ENCODE results near the gene MSH2.
"Not testable (repeated sequence)": the region's sequence is repeated elsewhere in the genome, so short reads cannot be mapped to it uniquely, and the experiment has no call there.

The MSH2 gene

DNA sequence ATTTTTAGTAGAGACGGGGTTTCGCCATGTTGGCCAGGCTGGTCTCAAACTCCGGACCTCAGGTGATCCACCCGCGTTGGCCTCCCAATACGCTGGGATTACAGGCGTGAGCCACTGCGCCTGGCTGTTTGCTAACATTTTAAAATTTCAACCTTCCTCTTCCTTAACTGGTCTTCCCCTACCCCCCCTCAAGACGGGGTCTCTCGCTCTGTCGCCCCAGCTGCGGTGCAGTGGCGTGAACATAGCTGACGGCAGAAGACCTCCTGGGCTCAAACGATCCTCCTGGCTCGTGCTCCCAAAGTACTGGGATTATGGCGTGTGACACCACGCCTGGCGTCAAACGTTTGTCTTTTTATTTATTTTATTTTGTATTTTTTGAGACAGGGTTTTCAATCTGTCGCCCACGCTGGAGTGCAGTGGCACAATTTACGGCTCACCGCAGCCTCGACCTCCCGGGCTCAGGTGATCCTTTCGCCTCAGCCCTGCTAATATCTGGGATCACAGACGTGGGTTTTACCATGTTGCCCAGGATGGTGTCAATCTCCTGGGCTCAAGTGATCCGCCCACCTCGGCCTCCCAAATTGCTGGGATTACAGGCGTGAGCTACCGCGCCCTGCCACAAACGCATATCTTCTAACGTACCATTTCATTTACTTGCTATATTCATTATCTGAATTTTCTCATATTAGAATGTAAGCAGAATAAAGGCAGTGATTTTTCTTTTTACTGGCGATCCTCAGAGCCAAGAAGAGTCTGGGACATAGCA lies 984 bp upstream of the MSH2 start:
- Mint-ChIP-seq H3K4me3 (peak overlapping the region; percentile 97 to 99), H3K9me3 (no peaks in the 10 kb centered on the region), H3K27me3 (no peaks in the 10 kb centered on the region), H3K4me1 (peaks cover 34% of the 10 kb centered on the region), H3K27ac (no peak overlapping the region)
- no peak for ATAC-seq
- no peak for DNase-seq

DNA sequence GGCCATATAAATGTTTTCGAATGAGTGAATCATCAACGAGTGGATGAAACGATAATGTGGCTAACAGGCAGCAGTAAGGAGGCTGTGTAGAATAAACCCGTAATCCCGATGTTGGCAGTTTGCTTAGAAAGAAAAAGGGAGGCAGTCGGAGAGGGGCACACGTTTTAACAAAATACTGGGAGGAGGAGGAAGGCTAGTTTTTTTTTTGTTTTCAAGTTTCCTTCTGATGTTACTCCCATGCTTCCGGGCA lies 476 bp upstream of the MSH2 start:
- peak overlapping the region in 1 of 2 donors; percentile 97 for H3K27ac Mint-ChIP-seq
- peaks cover 0 to 4% of the 10 kb centered on the region in 2 donors for H3K9me3 Mint-ChIP-seq
- H3K4me1 Mint-ChIP-seq, result peaks cover 39% of the 10 kb centered on the region
- H3K27me3 Mint-ChIP-seq, result no peaks in the 10 kb centered on the region
- peak overlapping the region; percentile 97 to 99 for H3K4me3 Mint-ChIP-seq
- ATAC-seq (peak; percentile 3), DNase-seq (no peak)

DNA sequence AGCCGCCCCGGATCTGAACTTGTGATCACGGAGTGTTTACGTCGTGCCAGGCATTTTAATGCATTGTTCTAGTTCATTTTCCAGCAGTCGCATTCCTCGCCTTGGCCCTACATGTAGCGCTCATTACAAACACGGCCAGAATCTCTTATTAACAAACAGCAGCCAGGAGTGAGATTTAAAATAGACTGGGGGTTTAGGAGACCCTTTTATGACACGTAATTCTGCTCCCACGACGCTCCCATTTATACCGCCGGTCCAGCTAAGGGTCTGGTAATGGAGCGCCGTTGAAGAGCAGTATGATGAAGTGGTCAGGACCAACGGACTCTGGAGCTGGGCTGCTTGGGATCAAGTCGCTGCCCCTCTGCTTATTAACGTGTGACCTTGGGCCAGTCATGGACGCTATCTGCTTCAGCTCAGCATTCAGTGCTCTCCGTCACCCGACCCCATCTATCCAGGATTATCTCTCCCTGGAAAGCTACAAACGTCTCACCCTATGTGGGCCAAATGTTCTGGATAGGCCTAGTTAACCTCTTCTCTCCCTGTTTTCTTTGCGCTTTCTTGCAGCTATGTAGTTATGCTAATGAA lies 745 bp downstream of the MSH2 start:
- DNase-seq (no peak), ATAC-seq (no peak)
- Mint-ChIP-seq H3K9me3 (peaks cover 0 to 11% of the 10 kb centered on the region in 2 donors), H3K4me3 (peak overlapping the region; percentile 97 to 99), H3K4me1 (peaks cover 47% of the 10 kb centered on the region), H3K27ac (peak overlapping the region; percentile 97 to 99), H3K27me3 (no peaks in the 10 kb centered on the region)

DNA sequence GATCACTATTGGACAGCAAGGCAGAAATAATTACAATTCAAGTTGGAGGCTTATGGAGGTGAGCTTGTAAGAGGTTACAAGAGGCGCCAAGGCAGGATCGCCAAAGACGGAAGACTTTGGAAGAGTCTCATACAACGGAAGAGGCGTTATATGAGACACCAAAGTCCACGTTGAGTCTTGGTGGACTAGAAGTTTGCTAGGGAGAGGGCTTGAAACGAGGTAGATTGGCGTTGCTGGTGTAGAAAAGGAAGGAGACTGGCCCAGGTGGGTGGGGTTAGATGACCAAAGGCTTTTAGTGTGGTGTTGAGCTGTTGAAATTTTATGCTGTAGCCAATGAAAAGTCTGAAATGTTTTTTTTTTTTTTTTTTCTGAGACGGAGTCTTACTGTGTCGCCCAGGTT lies 1.4 kb downstream of the MSH2 start:
- H3K27me3 Mint-ChIP-seq, result no peaks in the 10 kb centered on the region
- H3K4me1 Mint-ChIP-seq, result peaks cover 47% of the 10 kb centered on the region
- ATAC-seq (no peak), DNase-seq (no peak)
- H3K4me3 Mint-ChIP-seq, result peak overlapping the region; percentile 97 to 99
- peaks cover 0 to 11% of the 10 kb centered on the region in 2 donors for H3K9me3 Mint-ChIP-seq
- H3K27ac Mint-ChIP-seq, result peak overlapping the region in 1 of 2 donors; percentile 80

DNA sequence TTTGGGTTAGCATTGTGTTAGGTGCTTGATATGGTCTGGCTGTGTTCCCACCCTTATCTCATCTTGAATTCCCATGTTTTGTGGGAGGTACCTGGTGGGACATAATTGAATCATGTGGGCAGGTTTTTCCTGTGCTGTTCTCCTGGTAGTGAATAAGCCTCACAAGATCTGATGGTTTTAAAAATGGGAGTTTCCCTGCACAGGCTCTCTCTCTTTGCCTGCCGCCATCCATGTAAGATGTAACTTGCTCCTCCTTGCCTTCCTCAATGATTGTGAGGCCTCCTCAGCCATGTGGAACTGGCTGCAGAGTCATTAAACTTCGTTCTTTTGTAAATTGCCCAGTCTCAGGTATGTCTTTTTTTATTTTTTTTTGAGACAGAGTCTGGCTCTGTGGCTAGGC lies 2.8 kb downstream of the MSH2 start:
- H3K9me3 Mint-ChIP-seq, result peaks cover 0 to 11% of the 10 kb centered on the region in 2 donors
- no peak for DNase-seq
- ATAC-seq, result no peak
- no peak overlapping the region for H3K27ac Mint-ChIP-seq
- peak overlapping the region; percentile 6 to 44 for H3K4me3 Mint-ChIP-seq
- peaks cover 47% of the 10 kb centered on the region for H3K4me1 Mint-ChIP-seq
- no peaks in the 10 kb centered on the region for H3K27me3 Mint-ChIP-seq

DNA sequence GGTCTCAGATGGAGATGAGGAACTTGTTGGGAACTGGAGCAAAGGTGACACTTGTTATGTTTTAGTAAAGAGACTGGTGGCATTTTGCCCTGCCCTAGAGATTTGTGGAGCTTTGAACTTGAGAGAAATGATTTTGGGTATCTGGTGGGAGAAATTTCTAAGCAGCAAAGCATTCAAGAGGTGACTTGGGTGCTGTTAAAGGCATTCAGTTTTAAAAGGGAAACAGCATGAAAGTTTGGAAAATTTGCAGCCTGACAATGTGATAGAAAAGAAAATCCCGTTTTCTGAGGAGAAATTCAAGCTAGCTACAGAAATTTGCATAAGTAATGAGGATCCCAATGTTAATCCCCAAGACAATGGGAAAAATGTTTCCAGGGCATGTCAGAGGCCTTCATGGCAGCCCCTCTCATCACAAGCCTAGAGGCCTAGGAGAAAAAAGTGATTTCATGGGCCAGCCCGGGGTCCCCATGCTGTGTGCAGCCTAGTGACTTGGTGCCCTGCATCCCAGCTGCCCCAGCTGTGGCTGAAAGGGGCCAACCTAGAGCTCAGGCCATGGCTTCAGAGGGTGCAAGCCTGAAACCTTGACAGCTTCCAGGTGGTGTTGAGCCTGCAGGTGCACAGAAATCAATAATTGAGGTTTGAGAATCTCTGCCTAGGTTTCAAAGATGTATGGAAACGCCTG lies 3.8 kb downstream of the MSH2 start:
- not testable (repeated sequence) for ATAC-seq, H3K27me3 Mint-ChIP-seq, H3K4me3 Mint-ChIP-seq, DNase-seq
- Mint-ChIP-seq H3K9me3 (peaks cover 0 to 11% of the 10 kb centered on the region in 2 donors), H3K4me1 (peaks cover 47% of the 10 kb centered on the region), H3K27ac (peak overlapping the region in 1 of 2 donors; percentile 19)

DNA sequence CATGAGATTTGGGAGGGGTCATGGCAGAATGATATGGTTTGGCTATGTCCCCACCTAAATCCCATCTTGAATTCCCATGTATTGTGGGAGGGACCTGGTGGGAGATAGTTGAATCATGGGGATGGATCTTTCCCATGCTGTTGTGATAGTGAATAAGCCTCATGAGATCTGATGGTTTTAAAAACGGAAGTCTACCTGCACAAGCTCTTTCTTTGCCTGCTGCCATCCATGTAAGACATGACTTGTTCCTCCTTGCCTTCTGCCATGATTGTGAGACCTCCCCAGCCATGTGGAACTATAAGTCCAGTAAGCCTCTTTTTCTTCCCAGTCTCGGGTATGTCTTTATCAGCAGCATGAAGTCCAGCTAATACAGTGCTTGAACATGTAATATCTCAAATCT lies 5.0 kb downstream of the MSH2 start:
- H3K27me3 Mint-ChIP-seq, ATAC-seq, DNase-seq, H3K4me3 Mint-ChIP-seq: not testable (repeated sequence)
- Mint-ChIP-seq H3K4me1 (peaks cover 37% of the 10 kb centered on the region), H3K27ac (peak overlapping the region in 1 of 2 donors; percentile 82), H3K9me3 (peaks cover 0 to 11% of the 10 kb centered on the region in 2 donors)

DNA sequence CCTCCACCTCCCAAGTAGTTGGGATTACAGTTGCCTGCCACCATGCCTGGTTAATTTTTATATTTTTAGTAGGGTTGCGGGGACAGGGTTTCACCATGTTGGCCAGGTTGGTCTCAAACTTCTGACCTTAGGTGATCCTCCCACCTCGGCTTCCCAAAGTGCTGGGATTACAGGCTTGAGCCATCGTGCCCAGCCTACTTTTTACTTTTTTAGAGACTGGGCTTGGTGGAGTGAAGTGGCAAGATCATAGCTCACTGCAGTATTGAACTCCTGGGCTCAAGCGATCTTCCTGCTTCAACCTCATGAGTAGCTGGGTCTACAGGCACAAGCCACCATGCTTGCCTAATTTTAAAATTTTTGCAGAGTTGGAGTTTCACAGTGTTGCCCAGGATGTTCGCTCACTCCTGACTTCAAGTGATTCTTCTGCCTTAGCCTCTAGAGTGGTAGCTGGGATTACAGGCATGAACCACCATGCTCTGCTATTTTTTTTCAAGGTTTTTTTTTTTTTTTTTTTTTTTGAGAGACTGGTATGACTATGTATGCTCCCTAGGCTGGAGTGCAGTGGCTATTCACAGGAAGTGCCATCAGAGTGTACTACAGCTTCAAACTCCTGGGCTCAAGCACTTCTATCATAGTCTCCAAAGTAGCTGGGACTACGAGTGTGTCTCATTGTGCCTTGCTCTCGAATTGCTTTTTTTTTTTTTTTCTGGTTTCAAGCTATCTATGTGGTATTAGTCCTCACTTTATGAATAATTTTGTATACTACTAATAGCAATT lies 11.9 kb downstream of the MSH2 start:
- Mint-ChIP-seq H3K27ac (no peak overlapping the region), H3K4me3 (no peak overlapping the region), H3K9me3 (no peaks in the 10 kb centered on the region), H3K4me1 (no peaks in the 10 kb centered on the region), H3K27me3 (no peaks in the 10 kb centered on the region)
- no peak for ATAC-seq
- DNase-seq, result no peak

DNA sequence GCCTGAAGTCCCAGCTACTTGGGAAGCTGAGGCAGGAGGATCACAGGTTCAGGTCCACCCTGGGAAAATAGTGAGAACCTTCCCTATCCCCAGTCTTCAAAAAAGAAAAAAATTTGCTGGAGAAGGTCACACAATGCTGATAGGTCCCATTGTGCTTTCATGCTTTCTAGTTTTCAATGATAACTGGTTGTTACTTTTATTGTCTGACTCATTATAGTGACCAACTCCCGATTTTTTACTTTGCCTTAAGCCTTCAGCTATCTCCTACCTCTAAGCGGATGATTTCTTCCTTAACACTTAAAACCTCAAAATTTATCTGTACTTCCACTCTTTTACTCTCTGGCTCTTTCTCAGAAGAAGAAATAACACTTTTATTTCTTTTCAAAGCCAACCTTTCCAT lies 17.3 kb downstream of the MSH2 start:
- H3K27ac Mint-ChIP-seq, result no peak overlapping the region
- H3K9me3 Mint-ChIP-seq, result no peaks in the 10 kb centered on the region
- DNase-seq (no peak), ATAC-seq (no peak)
- H3K4me3 Mint-ChIP-seq, result no peak overlapping the region
- H3K4me1 Mint-ChIP-seq, result no peaks in the 10 kb centered on the region
- no peaks in the 10 kb centered on the region for H3K27me3 Mint-ChIP-seq

DNA sequence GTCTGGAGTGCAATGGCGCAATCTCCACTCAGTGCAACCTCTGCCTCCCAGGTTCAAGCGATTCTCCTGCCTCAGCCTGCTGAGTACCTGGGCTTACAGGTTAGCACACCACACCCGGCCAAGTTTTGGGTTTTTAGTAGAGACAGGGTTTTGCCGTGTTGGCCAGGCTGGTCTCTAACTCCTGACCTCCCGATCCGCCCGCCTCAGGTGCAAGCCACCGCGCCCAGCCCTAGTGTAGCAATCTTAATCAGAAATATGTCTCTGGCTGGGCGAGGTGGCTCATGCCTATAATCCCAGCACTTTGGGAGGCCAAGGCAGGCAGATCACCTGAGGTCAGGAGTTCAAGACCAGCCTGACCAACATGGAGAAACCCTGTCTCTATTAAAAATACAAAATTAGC lies 17.7 kb downstream of the MSH2 start:
- not testable (repeated sequence) for H3K4me3 Mint-ChIP-seq, H3K9me3 Mint-ChIP-seq, ATAC-seq

DNA sequence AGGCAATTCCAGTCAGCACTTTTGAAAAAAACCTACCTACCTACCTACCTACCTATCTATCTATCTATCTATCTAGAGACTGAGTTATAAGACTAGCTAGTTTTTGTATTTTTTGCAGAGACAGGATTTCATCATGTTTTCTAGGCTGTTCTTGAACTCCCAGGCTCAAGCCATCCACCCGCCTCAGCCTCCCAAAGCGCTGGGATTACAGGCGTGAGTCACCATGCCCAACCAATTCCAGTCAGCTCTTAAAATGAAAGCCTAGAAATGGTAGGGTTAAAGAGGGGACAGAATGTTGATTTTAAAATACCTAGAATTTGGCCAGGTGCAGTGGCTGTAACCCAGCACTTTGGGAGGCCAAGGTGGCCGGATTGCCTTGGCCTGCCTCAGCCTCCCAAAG lies 19.1 kb downstream of the MSH2 start:
- Mint-ChIP-seq H3K4me1 (no peaks in the 10 kb centered on the region), H3K27ac (no peak overlapping the region), H3K9me3 (no peaks in the 10 kb centered on the region), H3K27me3 (no peaks in the 10 kb centered on the region), H3K4me3 (no peak overlapping the region)
- no peak for ATAC-seq
- DNase-seq, result no peak

More for the DNA sequence above, 17.7 kb downstream of the MSH2 start:
- DNase-seq, H3K27me3 Mint-ChIP-seq, H3K27ac Mint-ChIP-seq, H3K4me1 Mint-ChIP-seq: not testable (repeated sequence)

DNA sequence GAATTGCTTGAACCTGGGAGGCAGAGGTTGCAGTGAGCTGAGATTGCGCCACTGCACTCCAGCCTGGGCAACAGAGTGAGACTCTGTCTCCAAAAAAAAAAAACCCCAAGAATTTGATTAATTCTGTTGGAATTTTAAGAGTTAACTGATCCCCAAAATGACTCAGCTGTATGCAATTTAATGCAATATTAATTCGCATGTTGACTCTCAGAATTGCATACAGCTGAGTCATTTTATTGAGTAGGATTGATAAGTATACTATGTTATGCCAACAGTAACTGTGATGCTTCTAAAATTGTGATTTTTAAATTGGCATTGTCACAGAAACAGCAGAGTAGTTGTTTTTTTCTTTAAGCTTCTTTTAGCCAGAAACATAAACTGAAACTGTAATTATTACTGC lies 19.6 kb downstream of the MSH2 start:
- Mint-ChIP-seq H3K4me3 (no peak overlapping the region), H3K4me1 (no peaks in the 10 kb centered on the region), H3K9me3 (no peaks in the 10 kb centered on the region), H3K27me3 (no peaks in the 10 kb centered on the region), H3K27ac (no peak overlapping the region)
- no peak for DNase-seq
- ATAC-seq, result no peak

DNA sequence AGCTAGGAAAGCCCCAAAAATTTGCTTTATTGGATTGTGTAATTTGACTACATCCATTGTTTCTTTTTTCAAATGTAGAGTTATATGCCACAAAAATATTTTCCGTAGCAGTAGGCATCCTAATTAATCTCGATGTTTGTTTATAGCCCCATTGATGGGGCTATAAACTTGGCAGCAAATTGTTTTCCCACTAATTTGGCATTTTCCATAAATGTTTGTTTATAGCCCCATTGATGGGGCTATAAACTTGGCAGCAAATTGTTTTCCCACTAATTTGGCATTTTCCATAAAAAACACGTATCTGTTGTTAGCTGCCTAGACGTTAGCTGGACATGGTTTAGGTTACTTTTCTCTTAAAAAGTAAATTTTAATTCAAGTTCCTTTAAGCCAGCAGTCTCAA lies 23.8 kb downstream of the MSH2 start:
- H3K9me3 Mint-ChIP-seq, result no peaks in the 10 kb centered on the region
- DNase-seq (no peak), ATAC-seq (no peak)
- H3K27ac Mint-ChIP-seq, result no peak overlapping the region
- no peaks in the 10 kb centered on the region for H3K4me1 Mint-ChIP-seq
- H3K4me3 Mint-ChIP-seq, result no peak overlapping the region
- H3K27me3 Mint-ChIP-seq, result no peaks in the 10 kb centered on the region

DNA sequence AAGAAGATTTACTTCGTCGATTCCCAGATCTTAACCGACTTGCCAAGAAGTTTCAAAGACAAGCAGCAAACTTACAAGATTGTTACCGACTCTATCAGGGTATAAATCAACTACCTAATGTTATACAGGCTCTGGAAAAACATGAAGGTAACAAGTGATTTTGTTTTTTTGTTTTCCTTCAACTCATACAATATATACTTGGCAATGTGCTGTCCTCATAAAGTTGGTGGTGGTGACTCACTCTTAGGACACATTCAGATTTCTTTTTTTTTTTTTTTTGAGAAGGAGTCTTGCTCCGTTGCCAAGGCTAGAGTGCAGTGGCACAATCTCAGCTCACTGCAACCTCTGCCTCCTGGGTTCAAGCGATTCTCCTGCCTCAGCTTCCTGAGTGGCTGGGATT lies 26.8 kb downstream of the MSH2 start:
- DNase-seq, result no peak
- H3K4me3 Mint-ChIP-seq, result no peak overlapping the region
- no peaks in the 10 kb centered on the region for H3K4me1 Mint-ChIP-seq
- no peak for ATAC-seq
- peaks cover 0 to 4% of the 10 kb centered on the region in 2 donors for H3K9me3 Mint-ChIP-seq
- no peak overlapping the region for H3K27ac Mint-ChIP-seq
- H3K27me3 Mint-ChIP-seq, result no peaks in the 10 kb centered on the region

DNA sequence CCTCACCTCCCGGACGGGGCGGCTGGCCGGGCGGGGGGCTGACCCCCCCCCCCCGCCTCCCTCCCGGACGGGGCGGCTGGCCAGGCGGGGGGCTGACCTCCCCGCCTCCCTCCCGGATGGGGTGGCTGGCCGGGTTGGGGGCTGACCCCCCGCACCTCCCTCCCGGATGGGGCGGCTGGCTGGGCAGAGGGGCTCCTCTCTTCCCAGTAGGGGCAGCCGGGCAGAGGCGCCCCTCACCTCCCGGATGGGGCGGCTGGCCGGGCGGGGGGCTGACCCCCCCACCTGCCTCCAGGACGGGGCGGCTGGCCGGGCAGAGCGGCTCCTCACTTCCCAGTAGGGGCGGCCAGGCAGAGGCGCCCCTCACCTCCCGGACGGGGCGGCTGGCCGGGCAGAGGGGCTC lies 30.1 kb downstream of the MSH2 start:
- DNase-seq, H3K9me3 Mint-ChIP-seq, H3K4me1 Mint-ChIP-seq, H3K27me3 Mint-ChIP-seq, H3K27ac Mint-ChIP-seq, ATAC-seq, H3K4me3 Mint-ChIP-seq: not testable (repeated sequence)

DNA sequence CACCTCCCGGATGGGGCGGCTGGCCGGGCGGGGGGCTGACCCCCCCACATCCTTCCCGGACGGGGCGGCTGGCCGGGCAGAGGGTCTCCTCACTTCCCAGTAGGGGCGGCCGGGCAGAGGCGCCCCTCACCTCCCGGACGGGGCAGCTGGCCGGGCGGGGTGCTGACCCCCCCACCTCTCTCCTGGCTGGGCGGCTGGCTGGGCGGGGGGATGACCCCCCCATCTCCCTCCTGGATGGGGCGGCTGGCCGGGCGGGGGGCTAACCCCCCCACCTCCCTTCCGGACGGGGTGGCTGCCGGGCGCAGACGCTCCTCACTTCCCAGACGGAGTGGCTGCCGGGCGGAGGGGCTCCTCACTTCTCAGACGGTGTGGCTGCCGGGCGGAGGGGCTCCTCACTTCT lies 30.5 kb downstream of the MSH2 start:
- ATAC-seq, H3K9me3 Mint-ChIP-seq, H3K4me3 Mint-ChIP-seq, H3K27ac Mint-ChIP-seq, DNase-seq, H3K27me3 Mint-ChIP-seq, H3K4me1 Mint-ChIP-seq: not testable (repeated sequence)
